PC-3 (cell line): Measurements from ENCODE around the gene VSIG8. TPM values are rescaled to one million over a fixed set of nuclear protein-coding genes. Genes with fewer than 3 reads are reported as not detected.

Experiments used
- ATAC-seq: fragments of 200-7000 bp; cut with Tn5 transposase; 2 replicates; pipeline ENCODE4 v1.9.1; 2020; ENCODE audit warnings: mild to moderate bottlenecking, moderate library complexity
- BruUV-seq: library from RNA; stranded (reverse); fragments of 400-500 nt; replicated peaks from 2 replicates; lab custom pipeline; 2021; lab: Mats Ljungman, UMichigan
- CTCF ChIA-PET: fragments of 300-600 bp; sonication (Branson Sonifier 250); formaldehyde crosslinking; loops from one replicate; lab custom pipeline; 2022; ENCODE audit warnings: antibody characterized with exemption; lab: Charles Lee
- POLR2A ChIA-PET: fragments of 300-600 bp; sonication (Branson Sonifier 250); formaldehyde crosslinking; loops from one replicate; lab custom pipeline; 2022; ENCODE audit warnings: antibody characterized with exemption; ENCODE audit not compliant: unreplicated experiment; lab: Charles Lee
- DNase-seq: peaks from one replicate; pipeline ENCODE4 v3.0.0-alpha.2; 2015
- H2AFZ ChIP-seq: fragments of 300-600 bp; sonication (generic); 2 replicates; pipeline ENCODE4 v1.6.0; 2016; ENCODE audit warnings: antibody characterized with exemption, low read length
- H3F3A ChIP-seq: fragments of 300-600 bp; sonication (generic); one replicate; pipeline ENCODE4 v1.6.0; 2017; ENCODE audit warnings: antibody characterized with exemption, low read length, control low read depth, mild to moderate bottlenecking; ENCODE audit not compliant: unreplicated experiment
- H3K27ac ChIP-seq: fragments of 300-600 bp; sonication (generic); 2 replicates; pipeline ENCODE4 v1.5.1; 2016; ENCODE audit warnings: mild to moderate bottlenecking, low read length
- H3K27me3 ChIP-seq: fragments of 300-600 bp; sonication (generic); 2 replicates; pipeline ENCODE4 v1.6.1; 2016; ENCODE audit warnings: low read length, mixed read lengths
- H3K36me3 ChIP-seq: fragments of 300-600 bp; sonication (generic); 2 replicates; pipeline ENCODE4 v1.6.1; 2016; ENCODE audit warnings: low read depth, mixed run types, low read length, mixed read lengths
- H3K4me1 ChIP-seq: fragments of 300-600 bp; sonication (generic); 2 replicates; pipeline ENCODE4 v1.5.1; 2016; ENCODE audit warnings: low read length; ENCODE audit not compliant: insufficient read depth
- H3K4me2 ChIP-seq: fragments of 300-600 bp; sonication (generic); 2 replicates; pipeline ENCODE4 v1.6.0; 2016; ENCODE audit warnings: low read length
- H3K4me3 ChIP-seq: fragments of 300-600 bp; sonication (generic); 2 replicates; pipeline ENCODE4 v1.5.1; 2016; ENCODE audit warnings: mild to moderate bottlenecking, low read length, mixed read lengths
- H3K79me2 ChIP-seq: fragments of 300-600 bp; sonication (generic); 2 replicates; pipeline ENCODE4 v1.6.1; 2017; ENCODE audit warnings: low read length, mixed read lengths
- H3K9ac ChIP-seq: fragments of 300-600 bp; sonication (generic); 2 replicates; pipeline ENCODE4 v1.6.0; 2016; ENCODE audit warnings: mild to moderate bottlenecking, low read length
- H3K9me2 ChIP-seq: fragments of 300-600 bp; sonication (generic); replicated peaks from 2 replicates; pipeline ENCODE4 v1.6.1; 2016; ENCODE audit warnings: mixed run types, low read length, mixed read lengths
- H3K9me3 ChIP-seq: fragments of 300-600 bp; sonication (generic); 2 replicates; pipeline ENCODE4 v1.6.1; 2016; ENCODE audit warnings: low read length, mixed read lengths
- H4K20me1 ChIP-seq: fragments of 300-600 bp; sonication (generic); 2 replicates; pipeline ENCODE4 v1.6.1; 2016; ENCODE audit warnings: low read length, mixed read lengths
- CTCF ChIP-seq: fragments of 300-600 bp; sonication (generic); conservative IDR thresholded peaks from 2 replicates; pipeline ENCODE4 v1.5.1; 2017; ENCODE audit warnings: antibody characterized with exemption, low read depth, mild to moderate bottlenecking, low read length
- EZH2 ChIP-seq: fragments of 300-600 bp; sonication (generic); IDR thresholded peaks from one replicate; pipeline ENCODE4 v1.6.1; 2017; ENCODE audit warnings: antibody characterized with exemption, mild to moderate bottlenecking, low read length; ENCODE audit not compliant: unreplicated experiment
- EZH2phosphoT487 ChIP-seq: fragments of 300-600 bp; sonication (generic); IDR thresholded peaks from 2 replicates; pipeline ENCODE4 v1.6.1; 2018; ENCODE audit warnings: mild to moderate bottlenecking, antibody characterized with exemption, low read length, borderline replicate concordance
- intact Hi-C: fragments of 100-400 bp; cut with micrococcal nuclease; formaldehyde crosslinking; loops from 2 replicates; pipeline ENCODE4 v1.9.0; 2023
- total RNA-seq: library from RNA; depleted of rRNA; stranded (reverse); fragments of >200 nt; gene quantifications from 2 replicates; pipeline ENCODE4 v1.2.3, GENCODE V29; 2014

VSIG8 gene
- total RNA-seq, 1 experiment from 2014 or later = 0.47 TPM

- ATAC-seq (peak; percentile 82), DNase-seq (peak; percentile 96)
- H3K27ac ChIP-seq = peak overlapping the region; percentile 86
- peak overlapping the region; percentile 51 for H3K4me2 ChIP-seq
- H3K27me3 ChIP-seq = no peaks in the 10 kb centered on the region
- BruUV-seq = no TSS peak
- H3K4me1 ChIP-seq = peaks cover 27% of the 10 kb centered on the region
- no peaks in the 10 kb centered on the region for H3K79me2 ChIP-seq
- H3K9me3 ChIP-seq = no peaks in the 10 kb centered on the region
- H3F3A ChIP-seq = no peaks in the 10 kb centered on the region
- peak overlapping the region; percentile 65 for H3K9ac ChIP-seq
- TF ChIP-seq EZH2phosphoT487 (no peak), EZH2 (no peak), CTCF (no peak)
- H3K9me2 ChIP-seq = no peaks in the 10 kb centered on the region
- peak overlapping the region; percentile 2; the same call in 1 of the 2 replicates for H3K4me3 ChIP-seq
- H4K20me1 ChIP-seq = no peaks in the 10 kb centered on the region
- POLR2A ChIA-PET = no interaction called here
- no peaks in the 10 kb centered on the region for H3K36me3 ChIP-seq
- CTCF ChIA-PET = interaction anchor here (0.6 to 6.0 kb wide), 9 partner anchors 40 to 117 kb away, joined by 3 to 144 read pairs (median 5); no protein-coding TSS in a partner anchor
- H2AFZ ChIP-seq = peak overlapping the region; percentile 44
- intact Hi-C loops = loop anchor here (2.0 to 5.0 kb wide), 2 partner anchors 35 to 678 kb away; no protein-coding TSS in a partner anchor
Measured at GRCh38 chr1:159889821-159890252, 27.4 kb upstream of the VSIG8 start.

- TF ChIP-seq EZH2 (no peak), CTCF (no peak), EZH2phosphoT487 (no peak)
- Histone ChIP-seq H4K20me1 (no peaks in the 10 kb centered on the region), H3K27me3 (no peaks in the 10 kb centered on the region), H3K27ac (peak overlapping the region; percentile 86), H3K9me3 (no peaks in the 10 kb centered on the region), H3F3A (no peaks in the 10 kb centered on the region), H3K4me1 (peaks cover 28% of the 10 kb centered on the region), H2AFZ (peak overlapping the region; percentile 44; the same call in 1 of the 2 replicates), H3K4me2 (peak overlapping the region; percentile 51), H3K4me3 (peak overlapping the region; percentile 2; the same call in 1 of the 2 replicates), H3K9ac (peak overlapping the region; percentile 65), H3K36me3 (no peaks in the 10 kb centered on the region), H3K79me2 (no peaks in the 10 kb centered on the region), H3K9me2 (no peaks in the 10 kb centered on the region)
- ChIA-PET POLR2A (no interaction called here), CTCF (interaction anchor here (0.5 to 5.2 kb wide), 5 partner anchors 39 to 212 kb away, joined by 4 to 105 read pairs (median 5); no protein-coding TSS in a partner anchor)
- BruUV-seq = no TSS peak
- intact Hi-C loops = no loop called here
- ATAC-seq (peak; percentile 29), DNase-seq (peak; percentile 64)
Measured at GRCh38 chr1:159889202-159889601, 26.7 kb upstream of the VSIG8 start.

GRCh38 chr1:159884296-159884695, 21.8 kb upstream of the VSIG8 start:
- ATAC-seq (no peak), DNase-seq (no peak)
- no peaks in the 10 kb centered on the region for H3K36me3 ChIP-seq
- H3K79me2 ChIP-seq = no peaks in the 10 kb centered on the region
- no peak overlapping the region for H3K4me3 ChIP-seq
- peaks cover 11% of the 10 kb centered on the region for H3F3A ChIP-seq
- H4K20me1 ChIP-seq = no peaks in the 10 kb centered on the region
- H3K9me2 ChIP-seq = no peaks in the 10 kb centered on the region
- peaks cover 54% of the 10 kb centered on the region for H3K4me1 ChIP-seq
- no peak overlapping the region for H2AFZ ChIP-seq
- intact Hi-C loops = loop anchor here (1.0 kb wide), 1 partner anchor 30 kb away; no protein-coding TSS in a partner anchor
- ChIA-PET POLR2A (no interaction called here), CTCF (no interaction called here)
- H3K27ac ChIP-seq = no peak overlapping the region
- H3K27me3 ChIP-seq = no peaks in the 10 kb centered on the region
- no peaks in the 10 kb centered on the region for H3K9me3 ChIP-seq
- no peak overlapping the region for H3K9ac ChIP-seq
- TF ChIP-seq EZH2 (no peak), CTCF (no peak), EZH2phosphoT487 (no peak)
- H3K4me2 ChIP-seq = no peak overlapping the region
- no TSS peak for BruUV-seq
